ACC112 (cell line): ENCODE measurements around the gene PPP6R3.
"Not testable (repeated sequence)": the region's sequence is repeated elsewhere in the genome, so short reads cannot be mapped to it uniquely, and the experiment has no call there.

ENCODE experiments used
- H2AFZ ChIP-seq: fragments of 200-600 bp; sonication (generic); one replicate; pipeline ENCODE4 v1.6.0; 2017; ENCODE audit warnings: antibody characterized with exemption, low read length; ENCODE audit not compliant: unreplicated experiment
- H3K27ac ChIP-seq: fragments of 200-600 bp; sonication (generic); 2 replicates; pipeline ENCODE4 v1.5.1; 2014; ENCODE audit warnings: low read depth, mild to moderate bottlenecking, antibody characterized with exemption, low read length, moderate library complexity
- H3K27me3 ChIP-seq: fragments of 200-600 bp; sonication (generic); 2 replicates; pipeline ENCODE4 v1.6.1; 2014; ENCODE audit warnings: mild to moderate bottlenecking, antibody characterized with exemption, low read length, moderate library complexity, mixed read lengths; ENCODE audit not compliant: insufficient read depth
- H3K36me3 ChIP-seq: fragments of 200-600 bp; sonication (generic); 2 replicates; pipeline ENCODE4 v1.6.1; 2016; ENCODE audit warnings: mild to moderate bottlenecking, antibody characterized with exemption, low read length, moderate library complexity, mixed read lengths; ENCODE audit not compliant: insufficient read depth
- H3K4me1 ChIP-seq: fragments of 200-600 bp; sonication (generic); one replicate; pipeline ENCODE4 v1.6.1; 2016; ENCODE audit warnings: low read length, mixed read lengths; ENCODE audit not compliant: insufficient read depth, unreplicated experiment, control insufficient read depth
- H3K4me3 ChIP-seq: fragments of 200-600 bp; sonication (generic); 2 replicates; pipeline ENCODE4 v1.5.1; 2014; ENCODE audit warnings: mild to moderate bottlenecking, low read depth, low read length
- H3K79me2 ChIP-seq: fragments of 200-600 bp; sonication (generic); one replicate; pipeline ENCODE4 v1.6.0; 2016; ENCODE audit warnings: low read length; ENCODE audit not compliant: control insufficient read depth, unreplicated experiment, insufficient read depth

Gene PPP6R3

GRCh38 chr11:68628837-68629236 lies 168.3 kb downstream of the PPP6R3 start:
- not testable (repeated sequence) for H3K4me1 ChIP-seq, H3K27me3 ChIP-seq, H3K79me2 ChIP-seq, H3K4me3 ChIP-seq, H2AFZ ChIP-seq, H3K36me3 ChIP-seq, H3K27ac ChIP-seq

GRCh38 chr11:68632375-68632774 lies 171.8 kb downstream of the PPP6R3 start:
- not testable (repeated sequence) for H3K4me3 ChIP-seq, H3K27ac ChIP-seq, H2AFZ ChIP-seq, H3K27me3 ChIP-seq, H3K79me2 ChIP-seq, H3K4me1 ChIP-seq, H3K36me3 ChIP-seq

- H3K4me3 ChIP-seq: no peak overlapping the region
- H3K79me2 ChIP-seq: no peaks in the 10 kb centered on the region
- H3K27me3 ChIP-seq: peaks cover 6% of the 10 kb centered on the region; the same call in 1 of the 2 replicates
- H3K27ac ChIP-seq: no peak overlapping the region
- no peaks in the 10 kb centered on the region for H3K36me3 ChIP-seq
- no peaks in the 10 kb centered on the region for H3K4me1 ChIP-seq
- H2AFZ ChIP-seq: no peak overlapping the region
Measured at GRCh38 chr11:68632802-68633201, 172.2 kb downstream of the PPP6R3 start.

- not testable (repeated sequence) for H3K79me2 ChIP-seq, H3K27me3 ChIP-seq, H3K27ac ChIP-seq, H3K36me3 ChIP-seq, H3K4me3 ChIP-seq, H3K4me1 ChIP-seq, H2AFZ ChIP-seq
Measured at GRCh38 chr11:68634606-68635005, 174.1 kb downstream of the PPP6R3 start.

GRCh38 chr11:68635172-68635571 lies 174.6 kb downstream of the PPP6R3 start:
- not testable (repeated sequence) for H3K4me1 ChIP-seq, H3K27ac ChIP-seq, H3K4me3 ChIP-seq, H3K27me3 ChIP-seq, H3K79me2 ChIP-seq, H2AFZ ChIP-seq, H3K36me3 ChIP-seq

- H3K27ac ChIP-seq, H3K27me3 ChIP-seq, H3K4me3 ChIP-seq, H3K4me1 ChIP-seq, H2AFZ ChIP-seq, H3K79me2 ChIP-seq, H3K36me3 ChIP-seq: not testable (repeated sequence)
Measured at GRCh38 chr11:68635883-68636282, 175.3 kb downstream of the PPP6R3 start.

GRCh38 chr11:68639322-68639721 lies 178.8 kb downstream of the PPP6R3 start:
- H3K79me2 ChIP-seq, H3K27ac ChIP-seq, H3K4me1 ChIP-seq, H3K36me3 ChIP-seq, H2AFZ ChIP-seq, H3K4me3 ChIP-seq: not testable (repeated sequence)
- H3K27me3 ChIP-seq: peaks cover 28% of the 10 kb centered on the region

GRCh38 chr11:68641880-68642279 lies 181.3 kb downstream of the PPP6R3 start:
- peaks cover 43% of the 10 kb centered on the region for H3K27me3 ChIP-seq
- H3K27ac ChIP-seq: no peak overlapping the region

GRCh38 chr11:68643585-68643984 lies 183.0 kb downstream of the PPP6R3 start:
- Histone ChIP-seq H3K36me3 (no peaks in the 10 kb centered on the region), H3K4me3 (no peak overlapping the region), H3K27me3 (peaks cover 58% of the 10 kb centered on the region), H3K79me2 (no peaks in the 10 kb centered on the region), H3K4me1 (no peaks in the 10 kb centered on the region), H2AFZ (no peak overlapping the region), H3K27ac (no peak overlapping the region)

More at GRCh38 chr11:68641880-68642279, 181.3 kb downstream of the PPP6R3 start:
- Histone ChIP-seq H3K4me1 (no peaks in the 10 kb centered on the region), H3K79me2 (no peaks in the 10 kb centered on the region), H3K36me3 (no peaks in the 10 kb centered on the region), H2AFZ (no peak overlapping the region), H3K4me3 (no peak overlapping the region)

GRCh38 chr11:68646832-68647231 lies 186.3 kb downstream of the PPP6R3 start:
- H3K27ac ChIP-seq: no peak overlapping the region
- no peak overlapping the region for H2AFZ ChIP-seq
- no peaks in the 10 kb centered on the region for H3K79me2 ChIP-seq
- H3K4me1 ChIP-seq: no peaks in the 10 kb centered on the region
- no peak overlapping the region for H3K4me3 ChIP-seq
- H3K36me3 ChIP-seq: no peaks in the 10 kb centered on the region
- peaks cover 55% of the 10 kb centered on the region for H3K27me3 ChIP-seq

GRCh38 chr11:68649851-68650555 lies 189.5 kb downstream of the PPP6R3 start:
- Histone ChIP-seq H2AFZ (no peak overlapping the region), H3K4me1 (no peaks in the 10 kb centered on the region), H3K36me3 (no peaks in the 10 kb centered on the region), H3K27ac (no peak overlapping the region), H3K4me3 (peak overlapping the region; percentile 51), H3K27me3 (peaks cover 55% of the 10 kb centered on the region), H3K79me2 (no peaks in the 10 kb centered on the region)
